HG03060 (cell line): Measurements from ENCODE around the gene STN1.

Source experiments
- ATAC-seq: cut with Tn5 transposase; IDR thresholded peaks from one replicate; pipeline ENCODE4 v1.9.1; 2021; ENCODE audit warnings: low read depth, moderate number of reproducible peaks; ENCODE audit not compliant: unreplicated experiment

STN1 gene

GRCh38 chr10:103896225-103896624 lies 21.8 kb downstream of the STN1 start:
- no peak for ATAC-seq

- ATAC-seq = no peak
Measured at GRCh38 chr10:103895411-103896186, 22.4 kb downstream of the STN1 start.

- ATAC-seq = no peak
Measured at GRCh38 chr10:103894441-103894864, 23.5 kb downstream of the STN1 start.

- ATAC-seq = no peak
Measured at GRCh38 chr10:103893817-103894216, 24.2 kb downstream of the STN1 start.

- no peak for ATAC-seq
Measured at GRCh38 chr10:103892181-103892580, 25.8 kb downstream of the STN1 start.

DNA sequence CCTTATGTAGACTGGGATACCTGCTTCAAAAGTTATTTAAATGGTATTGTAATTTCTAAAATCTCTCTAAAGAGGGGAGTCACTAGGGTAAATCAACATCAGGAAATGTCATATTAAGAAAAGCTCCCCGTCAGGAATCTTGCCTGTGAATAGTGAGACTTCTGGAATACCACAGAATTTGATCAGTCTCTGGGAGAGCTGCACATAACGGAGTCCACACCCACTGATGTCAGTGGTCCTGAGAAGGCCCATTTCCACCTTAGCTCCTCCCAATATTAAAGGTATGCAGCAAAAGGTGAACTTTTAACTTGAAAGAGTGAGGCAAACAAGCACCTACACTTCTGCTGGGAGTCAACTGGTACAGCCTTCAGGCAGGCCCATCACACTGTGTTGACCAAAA lies 27.3 kb downstream of the STN1 start:
- ATAC-seq = no peak

DNA sequence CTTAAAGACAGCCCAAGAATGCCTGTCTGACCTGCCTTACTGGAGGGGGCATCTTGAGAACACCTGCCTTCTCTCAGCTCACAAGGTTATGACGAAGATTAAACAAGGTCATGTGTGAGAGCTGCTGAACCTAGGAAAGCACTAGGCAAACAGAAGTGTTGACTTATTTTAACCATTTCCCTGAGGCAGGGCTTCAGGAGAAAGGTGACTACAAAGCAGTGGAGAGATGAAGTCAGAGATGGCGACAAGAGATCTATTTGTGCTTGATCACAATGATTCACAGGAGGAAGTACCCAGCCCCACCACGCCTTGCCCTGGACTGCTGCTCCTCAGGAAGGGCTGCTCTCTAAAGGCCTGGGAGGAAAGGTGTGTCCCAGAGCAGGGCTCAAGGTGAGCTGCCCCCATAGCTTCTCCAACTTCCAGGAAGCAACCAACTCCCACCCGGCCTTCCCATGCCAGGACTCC lies 27.8 kb downstream of the STN1 start:
- no peak for ATAC-seq

DNA sequence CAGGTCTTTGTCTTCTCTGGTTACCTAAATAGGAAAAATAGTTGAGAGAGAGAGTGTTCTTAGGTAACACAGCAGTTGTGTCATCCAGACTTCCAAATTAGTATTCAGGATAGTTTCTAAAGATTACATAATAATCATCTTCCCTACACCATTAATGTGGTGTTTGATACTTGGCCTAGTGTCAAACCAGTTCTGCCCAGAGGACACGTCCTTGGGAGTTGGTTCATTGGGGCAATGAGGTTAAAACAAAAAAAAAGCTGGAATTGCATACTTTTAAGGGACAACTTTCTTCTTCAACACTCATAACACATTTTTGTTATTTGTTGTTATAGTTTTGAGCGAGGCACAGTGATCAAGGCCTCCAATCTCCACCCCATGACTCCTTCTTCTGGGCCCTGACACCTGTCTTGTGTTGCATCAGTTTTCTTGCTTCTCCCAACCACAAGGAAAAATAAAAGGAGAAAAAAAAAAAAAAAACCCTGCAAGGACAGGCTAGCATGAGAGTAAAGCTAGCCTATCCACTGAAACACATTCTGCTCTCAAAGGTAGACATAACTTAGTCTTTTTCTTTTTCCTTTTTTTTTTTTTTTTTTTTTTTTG lies 28.8 kb downstream of the STN1 start:
- ATAC-seq = no peak

- ATAC-seq = no peak
Measured at GRCh38 chr10:103888113-103888841, 29.7 kb downstream of the STN1 start.

- no peak for ATAC-seq
Measured at GRCh38 chr10:103885617-103886016, 32.4 kb downstream of the STN1 start.

DNA sequence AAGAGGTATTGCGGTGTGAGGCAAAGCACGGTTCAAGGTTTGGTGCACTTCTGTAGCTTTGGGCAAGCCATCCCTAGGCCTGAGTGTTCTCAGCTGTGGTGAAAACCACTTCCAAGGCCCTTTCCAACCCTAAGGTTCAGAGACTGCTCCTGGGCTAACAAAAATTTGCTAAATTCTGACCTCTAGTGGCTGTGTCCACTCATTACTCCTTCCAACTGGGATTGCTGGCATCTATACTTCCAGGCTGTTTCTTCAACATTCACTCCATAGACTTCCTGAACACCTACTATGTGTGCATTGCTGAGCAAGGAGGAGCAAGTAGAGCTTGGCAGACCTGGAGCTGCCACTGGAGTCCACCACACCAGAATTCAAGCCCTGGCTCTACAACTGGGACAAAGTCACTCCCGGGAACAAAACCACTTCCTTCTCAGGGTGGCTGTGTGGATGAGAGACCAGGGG lies 33.3 kb downstream of the STN1 start:
- ATAC-seq = no peak

GRCh38 chr10:103882285-103883007 lies 35.5 kb downstream of the STN1 start:
- ATAC-seq = no peak

GRCh38 chr10:103881416-103882284 lies 36.3 kb downstream of the STN1 start:
- ATAC-seq = no peak

GRCh38 chr10:103879831-103880230 lies 38.2 kb downstream of the STN1 start:
- no peak for ATAC-seq

DNA sequence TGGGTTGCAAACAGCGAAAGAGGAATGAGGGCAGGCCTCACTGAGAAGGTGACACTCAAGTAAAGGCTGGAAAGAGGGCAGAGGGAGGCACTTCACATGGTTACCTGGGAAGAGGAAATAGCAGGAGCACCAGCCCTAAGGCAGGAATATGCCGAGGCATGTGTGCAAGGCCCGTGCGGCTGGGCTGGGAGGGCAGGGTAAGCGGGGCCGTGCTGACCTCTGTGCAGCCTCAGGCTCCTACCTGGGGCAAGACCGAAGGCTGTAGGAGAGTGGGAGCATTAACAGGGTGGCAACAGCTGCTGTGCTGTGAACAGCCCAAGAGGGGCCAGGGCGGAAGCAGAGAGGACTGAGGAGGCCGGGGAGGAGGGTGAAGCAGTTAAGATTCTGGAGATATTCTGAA lies 38.6 kb downstream of the STN1 start:
- no peak for ATAC-seq

GRCh38 chr10:103877861-103878260 lies 40.1 kb downstream of the STN1 start:
- no peak for ATAC-seq

DNA sequence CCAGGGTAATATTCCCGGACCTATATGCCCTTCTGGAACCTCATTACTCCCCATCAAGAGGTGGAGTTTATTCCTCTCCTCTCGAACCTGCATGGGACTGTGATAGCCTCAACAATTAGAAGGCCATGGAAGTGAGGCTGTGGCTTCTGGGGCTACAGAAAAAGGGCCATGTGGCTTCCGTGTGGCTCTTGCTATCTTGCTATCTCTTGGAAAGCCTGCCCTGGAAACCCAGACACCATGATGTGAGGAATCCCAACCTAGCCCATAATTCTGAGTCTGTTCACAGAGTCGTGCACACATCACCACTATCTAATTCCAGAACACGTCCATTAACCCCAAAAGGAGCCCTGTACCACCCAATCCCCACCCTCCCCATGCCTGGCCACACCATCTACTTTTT lies 41.8 kb downstream of the STN1 start:
- ATAC-seq = no peak

DNA sequence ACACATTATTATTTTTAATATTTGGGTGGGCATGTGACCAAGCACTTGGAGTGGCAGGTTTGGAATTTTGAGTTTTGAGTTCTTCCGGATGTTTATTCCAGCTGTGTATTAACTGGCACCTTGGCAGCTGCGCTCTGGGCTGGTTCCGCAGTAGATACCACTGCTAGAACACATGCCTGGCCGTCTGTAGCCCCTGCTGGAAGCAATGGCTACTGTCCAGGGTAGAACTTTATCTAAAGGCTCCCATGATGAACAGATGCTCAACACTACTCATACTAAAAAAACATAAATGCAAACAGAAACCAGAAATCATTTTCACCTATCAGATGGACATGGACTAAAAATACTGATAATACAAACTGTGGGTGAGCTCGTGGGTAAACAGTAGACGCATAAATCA lies 43.3 kb downstream of the STN1 start:
- ATAC-seq = no peak

DNA sequence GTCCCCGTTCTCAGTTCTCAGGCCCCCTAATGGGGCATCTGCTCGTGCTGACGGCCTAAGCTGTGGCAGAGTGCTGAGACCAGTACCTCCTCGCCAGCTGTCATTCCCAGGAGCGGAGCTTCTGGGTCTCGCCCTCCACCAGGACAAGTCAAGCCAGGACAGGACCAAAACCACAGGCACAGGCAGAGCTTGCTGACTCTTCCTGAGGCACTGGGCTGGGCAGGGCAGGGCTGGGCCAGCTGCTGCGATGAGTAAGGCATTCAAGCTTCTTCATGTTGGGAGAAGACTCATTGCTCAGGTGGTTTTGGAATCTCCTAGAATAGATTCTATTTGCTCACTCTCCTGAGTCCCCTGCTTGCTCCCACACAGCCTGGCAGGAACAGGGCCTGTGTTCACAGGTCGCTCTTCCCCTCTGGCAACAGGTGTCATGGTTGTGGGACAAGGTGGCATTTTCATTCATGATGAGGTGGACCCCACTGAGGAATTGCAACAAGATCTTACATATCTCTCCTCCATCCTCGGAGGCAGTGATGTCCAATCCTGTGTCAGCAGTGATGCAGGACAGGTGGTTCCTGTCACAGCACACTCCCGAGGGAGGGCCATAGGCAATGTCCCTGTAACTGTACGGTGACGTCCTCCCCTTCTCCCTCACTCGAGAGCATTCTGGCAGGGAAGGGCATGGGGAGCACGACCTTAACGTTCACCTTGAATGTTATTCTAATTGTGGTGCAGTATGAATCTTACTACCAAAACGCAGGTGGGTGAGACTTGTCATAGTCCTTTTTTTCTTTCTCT lies 45.6 kb downstream of the STN1 start:
- no peak for ATAC-seq
